Measurements from ENCODE around the gene PTPRN2.

Gene PTPRN2

DNA sequence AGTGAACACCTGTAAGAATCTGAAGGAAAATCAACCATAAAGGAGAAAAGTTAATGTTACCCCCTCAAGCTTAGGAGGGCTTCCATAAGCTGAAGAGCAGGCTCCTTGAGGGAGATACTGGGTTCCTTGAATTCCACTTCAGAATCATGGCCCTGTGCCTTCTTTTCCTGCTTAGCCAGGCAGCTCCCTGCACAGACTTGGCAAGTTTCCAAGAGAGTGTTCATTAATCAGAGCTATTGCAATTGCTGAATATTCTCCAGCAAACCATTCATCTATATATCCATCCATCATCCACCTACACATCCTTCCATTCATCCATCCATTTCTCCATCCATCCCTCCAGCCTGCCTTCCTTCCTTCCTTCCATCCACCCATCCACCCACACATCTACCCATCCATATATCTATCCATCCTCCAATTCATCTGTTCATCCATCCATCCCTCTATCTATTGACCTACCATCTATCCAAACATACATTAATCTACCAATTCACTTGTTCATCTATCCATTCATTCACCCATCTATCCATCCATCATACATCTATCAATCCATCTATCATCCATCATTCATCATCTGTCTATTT, 574.4 kb downstream of the PTPRN2 start:
- Histone ChIP-seq H3K4me3 (ENCODE audit: low read depth in 1 of 2, low read length in 2 of 2) (no peak overlapping the region), H3K27me3 (ENCODE audit: control insufficient read depth in 1 of 2, insufficient read depth in 2 of 2, low read length in 2 of 2) (peaks cover 0 to 5% of the 10 kb centered on the region in 2 donors), H3K4me1 (ENCODE audit: insufficient read depth, low read length) (peaks cover 3% of the 10 kb centered on the region), H3K9me3 (ENCODE audit: low read length) (no peaks in the 10 kb centered on the region), H3K36me3 (ENCODE audit: insufficient read depth, low read length) (no peaks in the 10 kb centered on the region), H3K9ac (ENCODE audit: low read length) (no peak overlapping the region), H3K27ac (ENCODE audit: low read depth, low read length) (no peak overlapping the region)

- peaks cover 0 to 5% of the 10 kb centered on the region in 2 donors for H3K27me3 ChIP-seq (ENCODE audit: control insufficient read depth in 1 of 2, insufficient read depth in 2 of 2, low read length in 2 of 2)
- peaks cover 3% of the 10 kb centered on the region for H3K4me1 ChIP-seq (ENCODE audit: insufficient read depth, low read length)
- H3K9ac ChIP-seq (ENCODE audit: low read length), result no peak overlapping the region
- no peaks in the 10 kb centered on the region for H3K9me3 ChIP-seq (ENCODE audit: low read length)
- H3K36me3 ChIP-seq (ENCODE audit: insufficient read depth, low read length), result no peaks in the 10 kb centered on the region
- H3K27ac ChIP-seq (ENCODE audit: low read depth, low read length), result no peak overlapping the region
- peak overlapping the region in 1 of 2 donors; percentile 5 for H3K4me3 ChIP-seq (ENCODE audit: low read depth in 1 of 2, low read length in 2 of 2)
Observed at GRCh38 chr7:158011941-158012340, 575.7 kb downstream of the PTPRN2 start.

- Histone ChIP-seq H3K4me3 (ENCODE audit: low read depth in 1 of 2, low read length in 2 of 2) (peak overlapping the region in 1 of 2 donors; percentile 5), H3K27me3 (ENCODE audit: control insufficient read depth in 1 of 2, insufficient read depth in 2 of 2, low read length in 2 of 2) (peaks cover 0 to 5% of the 10 kb centered on the region in 2 donors), H3K36me3 (ENCODE audit: insufficient read depth, low read length) (no peaks in the 10 kb centered on the region), H3K4me1 (ENCODE audit: insufficient read depth, low read length) (peaks cover under 1% of the 10 kb centered on the region), H3K27ac (ENCODE audit: low read depth, low read length) (no peak overlapping the region), H3K9me3 (ENCODE audit: low read length) (no peaks in the 10 kb centered on the region), H3K9ac (ENCODE audit: low read length) (no peak overlapping the region)
Observed at GRCh38 chr7:158010961-158011693, 576.5 kb downstream of the PTPRN2 start.

- Histone ChIP-seq H3K9me3 (ENCODE audit: low read length) (no peaks in the 10 kb centered on the region), H3K4me3 (ENCODE audit: low read depth in 1 of 2, low read length in 2 of 2) (no peak overlapping the region), H3K27ac (ENCODE audit: low read depth, low read length) (no peak overlapping the region), H3K9ac (ENCODE audit: low read length) (no peak overlapping the region), H3K36me3 (ENCODE audit: insufficient read depth, low read length) (no peaks in the 10 kb centered on the region), H3K27me3 (ENCODE audit: control insufficient read depth in 1 of 2, insufficient read depth in 2 of 2, low read length in 2 of 2) (no peaks in the 10 kb centered on the region), H3K4me1 (ENCODE audit: insufficient read depth, low read length) (no peaks in the 10 kb centered on the region)
Observed at GRCh38 chr7:158009886-158010285, 577.7 kb downstream of the PTPRN2 start.

DNA sequence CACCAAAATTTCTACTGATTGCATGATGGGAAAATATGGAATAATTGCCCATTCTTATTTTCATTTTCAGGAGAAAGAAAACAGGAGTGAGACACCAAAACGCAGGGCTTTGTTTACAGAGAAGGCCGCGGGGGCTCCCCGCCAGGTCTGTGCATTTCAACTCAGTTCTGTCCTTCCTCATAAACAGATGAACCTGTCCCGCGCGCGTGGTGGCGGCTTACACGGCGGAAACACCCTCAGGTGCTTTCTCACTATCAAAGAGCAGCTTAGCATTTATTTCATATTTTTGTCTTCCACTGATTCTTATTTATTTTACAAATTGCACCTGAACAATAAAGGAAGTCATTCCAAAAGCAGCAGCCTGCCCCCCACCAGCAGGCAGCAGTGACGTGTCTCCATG, 579.4 kb downstream of the PTPRN2 start:
- no peaks in the 10 kb centered on the region for H3K4me1 ChIP-seq (ENCODE audit: insufficient read depth, low read length)
- H3K27me3 ChIP-seq (ENCODE audit: control insufficient read depth in 1 of 2, insufficient read depth in 2 of 2, low read length in 2 of 2), result no peaks in the 10 kb centered on the region
- no peaks in the 10 kb centered on the region for H3K36me3 ChIP-seq (ENCODE audit: insufficient read depth, low read length)
- H3K4me3 ChIP-seq (ENCODE audit: low read depth in 1 of 2, low read length in 2 of 2), result no peak overlapping the region
- H3K9ac ChIP-seq (ENCODE audit: low read length), result no peak overlapping the region
- H3K27ac ChIP-seq (ENCODE audit: low read depth, low read length), result no peak overlapping the region
- no peaks in the 10 kb centered on the region for H3K9me3 ChIP-seq (ENCODE audit: low read length)

DNA sequence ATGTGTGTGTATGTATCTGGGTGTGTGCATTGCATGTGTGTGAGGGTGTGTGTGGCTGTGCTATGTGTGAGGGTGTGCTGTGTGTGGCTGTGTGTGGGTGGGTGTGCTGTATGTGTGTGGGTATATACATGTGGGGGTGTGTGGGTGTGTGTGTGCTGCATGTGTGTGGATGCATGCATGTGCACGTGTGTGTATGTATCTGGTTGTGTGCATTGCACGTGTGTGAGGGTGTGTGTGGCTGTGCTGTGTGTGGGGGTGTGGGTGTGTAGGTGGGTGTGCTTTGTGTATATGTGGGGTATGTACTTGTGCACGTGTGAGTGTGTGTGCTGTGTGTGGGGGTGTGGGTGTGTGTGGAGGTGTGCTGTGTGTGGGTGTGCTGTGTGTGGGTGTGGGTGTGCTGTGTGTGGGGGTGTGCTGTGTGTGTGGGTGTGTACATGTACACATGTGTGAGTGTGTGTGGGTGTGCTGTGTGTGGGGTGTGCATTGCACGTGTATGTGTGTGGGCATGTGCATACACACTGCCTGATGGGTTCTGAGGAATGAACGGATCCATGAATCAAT, 579.8 kb downstream of the PTPRN2 start:
- no peaks in the 10 kb centered on the region for H3K36me3 ChIP-seq (ENCODE audit: insufficient read depth, low read length)
- H3K9me3 ChIP-seq (ENCODE audit: low read length), result no peaks in the 10 kb centered on the region
- H3K27ac ChIP-seq (ENCODE audit: low read depth, low read length), result no peak overlapping the region
- no peaks in the 10 kb centered on the region for H3K4me1 ChIP-seq (ENCODE audit: insufficient read depth, low read length)
- H3K27me3 ChIP-seq (ENCODE audit: control insufficient read depth in 1 of 2, insufficient read depth in 2 of 2, low read length in 2 of 2), result no peaks in the 10 kb centered on the region
- H3K9ac ChIP-seq (ENCODE audit: low read length), result no peak overlapping the region
- no peak overlapping the region for H3K4me3 ChIP-seq (ENCODE audit: low read depth in 1 of 2, low read length in 2 of 2)

- Histone ChIP-seq H3K36me3 (ENCODE audit: insufficient read depth, low read length) (no peaks in the 10 kb centered on the region), H3K9ac (ENCODE audit: low read length) (no peak overlapping the region), H3K27ac (ENCODE audit: low read depth, low read length) (no peak overlapping the region), H3K4me1 (ENCODE audit: insufficient read depth, low read length) (no peaks in the 10 kb centered on the region), H3K27me3 (ENCODE audit: control insufficient read depth in 1 of 2, insufficient read depth in 2 of 2, low read length in 2 of 2) (no peaks in the 10 kb centered on the region), H3K9me3 (ENCODE audit: low read length) (no peaks in the 10 kb centered on the region), H3K4me3 (ENCODE audit: low read depth in 1 of 2, low read length in 2 of 2) (no peak overlapping the region)
Observed at GRCh38 chr7:158006841-158007696, 580.6 kb downstream of the PTPRN2 start.

- Histone ChIP-seq H3K4me1 (ENCODE audit: insufficient read depth, low read length) (no peaks in the 10 kb centered on the region), H3K27me3 (ENCODE audit: control insufficient read depth in 1 of 2, insufficient read depth in 2 of 2, low read length in 2 of 2) (no peaks in the 10 kb centered on the region), H3K9ac (ENCODE audit: low read length) (no peak overlapping the region), H3K9me3 (ENCODE audit: low read length) (no peaks in the 10 kb centered on the region), H3K27ac (ENCODE audit: low read depth, low read length) (no peak overlapping the region), H3K4me3 (ENCODE audit: low read depth in 1 of 2, low read length in 2 of 2) (no peak overlapping the region), H3K36me3 (ENCODE audit: insufficient read depth, low read length) (no peaks in the 10 kb centered on the region)
Observed at GRCh38 chr7:158005531-158005930, 582.1 kb downstream of the PTPRN2 start.

GRCh38 chr7:158004123-158004490, 583.5 kb downstream of the PTPRN2 start:
- Histone ChIP-seq H3K36me3 (ENCODE audit: insufficient read depth, low read length) (no peaks in the 10 kb centered on the region), H3K27ac (ENCODE audit: low read depth, low read length) (no peak overlapping the region), H3K4me3 (ENCODE audit: low read depth in 1 of 2, low read length in 2 of 2) (no peak overlapping the region), H3K9ac (ENCODE audit: low read length) (no peak overlapping the region), H3K4me1 (ENCODE audit: insufficient read depth, low read length) (no peaks in the 10 kb centered on the region), H3K9me3 (ENCODE audit: low read length) (no peaks in the 10 kb centered on the region), H3K27me3 (ENCODE audit: control insufficient read depth in 1 of 2, insufficient read depth in 2 of 2, low read length in 2 of 2) (no peaks in the 10 kb centered on the region)

GRCh38 chr7:158003441-158004122, 584.0 kb downstream of the PTPRN2 start:
- Histone ChIP-seq H3K27me3 (ENCODE audit: control insufficient read depth in 1 of 2, insufficient read depth in 2 of 2, low read length in 2 of 2) (no peaks in the 10 kb centered on the region), H3K4me1 (ENCODE audit: insufficient read depth, low read length) (no peaks in the 10 kb centered on the region), H3K9me3 (ENCODE audit: low read length) (no peaks in the 10 kb centered on the region), H3K36me3 (ENCODE audit: insufficient read depth, low read length) (no peaks in the 10 kb centered on the region), H3K4me3 (ENCODE audit: low read depth in 1 of 2, low read length in 2 of 2) (no peak overlapping the region), H3K27ac (ENCODE audit: low read depth, low read length) (no peak overlapping the region), H3K9ac (ENCODE audit: low read length) (no peak overlapping the region)

Data from muscle layer of colon (tissue), 2 donors.